ENCODE measurements around the gene LDLRAP1. TPM values are rescaled to one million over a fixed set of nuclear protein-coding genes. Genes with fewer than 3 reads are reported as not detected.

Gene LDLRAP1, protein sequence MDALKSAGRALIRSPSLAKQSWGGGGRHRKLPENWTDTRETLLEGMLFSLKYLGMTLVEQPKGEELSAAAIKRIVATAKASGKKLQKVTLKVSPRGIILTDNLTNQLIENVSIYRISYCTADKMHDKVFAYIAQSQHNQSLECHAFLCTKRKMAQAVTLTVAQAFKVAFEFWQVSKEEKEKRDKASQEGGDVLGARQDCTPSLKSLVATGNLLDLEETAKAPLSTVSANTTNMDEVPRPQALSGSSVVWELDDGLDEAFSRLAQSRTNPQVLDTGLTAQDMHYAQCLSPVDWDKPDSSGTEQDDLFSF
- 10 to 100 TPM; 28.0 to 50.5 (median 40.7) TPM for total RNA-seq

DNA sequence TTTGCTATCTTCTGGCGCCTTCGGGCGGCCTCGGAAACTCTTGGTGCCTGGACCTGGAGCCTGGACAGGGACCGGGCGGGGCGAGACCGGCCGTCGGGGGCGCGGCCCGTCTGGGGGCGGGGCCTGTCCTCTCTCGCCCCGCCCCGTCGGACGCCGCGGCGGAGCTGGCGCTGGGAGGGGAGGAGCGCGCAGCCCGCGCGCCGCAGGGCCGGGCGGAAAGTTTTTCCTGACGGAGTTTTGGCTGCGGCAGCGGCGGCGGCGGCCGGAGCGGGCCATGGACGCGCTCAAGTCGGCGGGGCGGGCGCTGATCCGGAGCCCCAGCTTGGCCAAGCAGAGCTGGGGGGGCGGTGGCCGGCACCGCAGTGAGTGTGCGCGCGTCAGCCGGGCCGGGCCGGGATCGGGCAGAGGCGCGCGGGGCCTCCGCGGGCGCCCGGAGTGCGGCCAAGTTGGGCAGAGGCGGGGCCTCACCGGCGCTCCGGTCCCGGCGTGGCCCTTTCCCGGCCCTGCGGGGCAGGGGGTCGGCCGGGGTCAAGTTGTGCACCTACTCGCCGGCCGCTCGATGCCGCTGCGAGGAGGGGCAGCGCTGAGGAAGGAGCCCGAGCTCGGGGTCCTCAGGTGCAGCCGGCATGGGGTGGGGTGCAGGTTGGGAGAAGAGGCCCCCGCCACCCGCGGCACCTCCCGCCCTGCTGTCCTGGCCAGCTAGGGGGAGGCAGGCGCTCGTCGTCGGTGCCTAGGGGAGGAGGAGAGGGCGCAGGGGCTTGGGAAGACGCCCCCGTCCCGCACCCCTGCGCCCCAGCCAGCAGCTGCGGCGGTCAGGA, at the start of gene LDLRAP1:
Gene LDLRAP1 (plus strand): TSS at position 182 of the 818 bp plus-strand sequence. CDS start 93 bp downstream, at position 275.
- TF ChIP-seq POLR2AphosphoS5 (IDR thresholded peaks at IDR 0.05) (no peak), POLR2A (IDR thresholded peaks at IDR 0.05) (peak in 1 of 2 donors; percentile 42), EP300 (IDR thresholded peaks at IDR 0.05) (no peak), CTCF (IDR thresholded peaks at IDR 0.05) (no peak)
- peak in 1 of 2 donors; percentile 78 for DNase-seq (ENCODE audit: low spot score in 2 of 2)
- peaks cover 20% of the 10 kb centered on the region for H3K4me1 ChIP-seq

GRCh38 chr1:25494952-25495351, 48.5 kb upstream of the LDLRAP1 start:
- Histone ChIP-seq H3K4me1 (no peaks in the 10 kb centered on the region), H3K27me3 (no peaks in the 10 kb centered on the region), H3K9me3 (no peaks in the 10 kb centered on the region), H3K27ac (no peak overlapping the region), H3K4me3 (no peak overlapping the region), H3K36me3 (peaks cover 85% of the 10 kb centered on the region)
- 76% methylated on average over 3 of the region's 3 CpGs for WGBS
- no peak for DNase-seq (ENCODE audit: low spot score in 2 of 2)
- no peak for TF ChIP-seq CTCF (IDR thresholded peaks at IDR 0.05)
- TF ChIP-seq POLR2A (IDR thresholded peaks at IDR 0.05): no peak
- TF ChIP-seq EP300 (IDR thresholded peaks at IDR 0.05): no peak
- TF ChIP-seq POLR2AphosphoS5 (IDR thresholded peaks at IDR 0.05): no peak

More for the DNA sequence above, at the start of gene LDLRAP1:
- 0% methylated on average over 4 of the region's 99 CpGs for WGBS
- Histone ChIP-seq H3K9me3 (no peaks in the 10 kb centered on the region), H3K27ac (peak within 1 kb of the TSS; percentile 83), H3K4me3 (peak within 1 kb of the TSS; percentile 86), H3K36me3 (no peaks in the 10 kb centered on the region), H3K27me3 (no peaks in the 10 kb centered on the region)

DNA sequence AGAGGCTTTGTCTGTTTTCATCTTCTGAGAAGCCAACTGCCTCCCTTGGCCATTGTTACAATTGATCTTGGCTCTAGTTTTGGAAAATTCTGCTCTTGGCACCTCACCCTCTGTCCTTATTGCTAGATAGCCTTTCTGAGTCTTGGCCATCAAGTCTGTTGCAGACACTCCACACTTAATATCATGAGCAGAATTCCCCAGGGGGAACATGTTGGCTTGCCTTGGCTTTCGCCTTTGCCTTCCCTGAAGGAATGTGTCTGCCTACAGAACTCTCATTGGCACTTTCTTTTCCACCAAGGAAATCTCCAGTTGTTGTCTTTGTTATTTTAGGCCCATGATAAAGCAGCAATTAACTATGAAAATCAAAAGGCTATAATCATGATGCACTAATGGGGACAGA, 42.7 kb upstream of the LDLRAP1 start:
- no peak for TF ChIP-seq EP300 (IDR thresholded peaks at IDR 0.05)
- no peak for TF ChIP-seq CTCF (IDR thresholded peaks at IDR 0.05)
- no peak for TF ChIP-seq POLR2AphosphoS5 (IDR thresholded peaks at IDR 0.05)
- no peak for TF ChIP-seq POLR2A (IDR thresholded peaks at IDR 0.05)
- H3K27me3 ChIP-seq: no peaks in the 10 kb centered on the region
- no peak overlapping the region for H3K4me3 ChIP-seq
- no peak overlapping the region for H3K27ac ChIP-seq
- H3K4me1 ChIP-seq: peaks cover 4% of the 10 kb centered on the region
- no peaks in the 10 kb centered on the region for H3K9me3 ChIP-seq
- no peak for DNase-seq (ENCODE audit: low spot score in 2 of 2)
- WGBS: 96% methylated on average over 1 of the region's 1 CpG
- H3K36me3 ChIP-seq: peaks cover 34% of the 10 kb centered on the region

GRCh38 chr1:25501235-25502058, 42.0 kb upstream of the LDLRAP1 start:
- H3K4me3 ChIP-seq: no peak overlapping the region
- 79% methylated on average over 7 of the region's 7 CpGs for WGBS
- no peak for DNase-seq (ENCODE audit: low spot score in 2 of 2)
- no peaks in the 10 kb centered on the region for H3K9me3 ChIP-seq
- peaks cover 4% of the 10 kb centered on the region for H3K4me1 ChIP-seq
- peaks cover 27% of the 10 kb centered on the region for H3K36me3 ChIP-seq
- no peak for TF ChIP-seq EP300 (IDR thresholded peaks at IDR 0.05)
- no peak for TF ChIP-seq POLR2AphosphoS5 (IDR thresholded peaks at IDR 0.05)
- no peak for TF ChIP-seq CTCF (IDR thresholded peaks at IDR 0.05)
- TF ChIP-seq POLR2A (IDR thresholded peaks at IDR 0.05): no peak
- no peaks in the 10 kb centered on the region for H3K27me3 ChIP-seq
- H3K27ac ChIP-seq: no peak overlapping the region

Data from suprapubic skin (tissue), 4 donors.